GM04503 (cell line): Measurements from ENCODE around the gene SLC22A4.
A peak's percentile ranks its signal among the peaks of the same experiment; 100 is the strongest.

Experiments
- DNase-seq: peaks from one replicate; pipeline ENCODE4 v3.0.0-alpha.2; 2012; ENCODE audit warnings: low read depth

Gene SLC22A4

DNA sequence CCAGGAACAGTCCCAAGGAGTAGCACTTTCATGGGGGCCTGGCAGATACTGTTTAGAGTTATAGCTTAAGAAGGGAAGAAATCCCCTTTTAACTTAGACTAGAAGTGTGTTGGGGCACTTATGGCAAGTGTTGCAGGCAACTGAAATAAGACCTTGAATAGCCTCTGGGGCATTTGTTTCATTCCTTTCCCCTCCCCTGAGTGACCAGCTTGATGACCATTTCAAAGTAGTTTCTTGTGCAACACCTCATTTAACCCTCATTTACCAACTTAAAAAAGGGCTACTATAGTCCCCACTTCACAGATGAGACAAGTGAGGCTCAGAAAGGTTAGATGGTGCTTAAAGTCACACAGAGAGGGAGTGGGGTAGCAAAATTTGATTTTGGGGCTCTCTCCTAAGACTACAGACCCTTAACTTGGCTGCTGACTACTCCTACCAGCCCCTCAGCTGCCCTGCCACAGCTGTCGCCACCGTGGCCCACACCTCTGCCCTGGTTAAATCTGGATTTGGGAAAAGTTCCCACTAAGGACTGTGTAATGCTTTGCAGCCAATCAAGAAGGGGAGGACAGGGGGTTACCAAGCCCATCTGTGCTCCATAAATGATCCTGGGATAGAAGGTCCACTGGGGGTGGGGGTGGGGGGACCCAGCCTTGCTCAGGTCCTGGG is 31.2 kb upstream of the SLC22A4 start:
- DNase-seq, result no peak

GRCh38 chr5:132263548-132264261 is 30.5 kb upstream of the SLC22A4 start:
- peak; percentile 79 for DNase-seq

GRCh38 chr5:132264546-132265335 is 29.5 kb upstream of the SLC22A4 start:
- no peak for DNase-seq

- peak; percentile 97 for DNase-seq
Measured at GRCh38 chr5:132265336-132266030, 28.7 kb upstream of the SLC22A4 start.

DNA sequence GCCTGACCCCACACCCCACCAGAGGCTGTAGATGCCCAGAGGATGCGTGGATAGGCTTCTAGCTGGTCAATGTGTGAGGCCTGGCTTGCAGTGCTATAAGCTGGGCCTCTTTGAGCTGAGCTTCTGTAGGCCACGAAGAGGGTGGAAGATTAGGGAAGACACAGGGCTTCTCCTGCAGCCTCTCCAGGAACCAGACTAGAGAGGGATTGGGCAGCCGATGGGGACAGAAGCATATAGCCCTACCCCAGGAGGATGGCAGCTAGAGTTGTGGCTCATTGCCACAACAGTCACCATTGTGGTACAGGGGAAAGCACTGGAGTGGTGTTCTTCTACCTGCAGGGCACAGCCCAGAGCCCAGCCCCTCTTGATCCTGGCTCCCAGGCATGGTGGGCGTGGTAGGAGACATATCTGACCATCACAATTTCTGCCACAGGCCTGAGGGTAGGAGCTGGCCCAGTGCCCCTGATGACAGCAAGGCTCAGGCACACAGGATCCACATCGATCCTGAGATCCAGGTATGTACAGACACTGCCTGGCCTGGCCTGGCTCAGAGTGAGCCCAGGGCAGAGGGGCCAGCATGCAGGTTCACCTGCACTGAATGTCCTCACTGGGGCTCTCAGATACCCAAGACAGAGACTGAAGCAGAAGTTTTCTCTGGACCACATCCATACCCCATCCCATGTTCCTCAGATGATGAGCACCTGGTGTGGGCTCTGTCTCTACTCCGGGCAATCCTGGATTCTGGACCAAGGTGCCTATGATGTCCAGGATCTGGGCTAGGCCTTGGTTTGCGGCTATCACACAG is 28.0 kb upstream of the SLC22A4 start:
- DNase-seq, result no peak

DNA sequence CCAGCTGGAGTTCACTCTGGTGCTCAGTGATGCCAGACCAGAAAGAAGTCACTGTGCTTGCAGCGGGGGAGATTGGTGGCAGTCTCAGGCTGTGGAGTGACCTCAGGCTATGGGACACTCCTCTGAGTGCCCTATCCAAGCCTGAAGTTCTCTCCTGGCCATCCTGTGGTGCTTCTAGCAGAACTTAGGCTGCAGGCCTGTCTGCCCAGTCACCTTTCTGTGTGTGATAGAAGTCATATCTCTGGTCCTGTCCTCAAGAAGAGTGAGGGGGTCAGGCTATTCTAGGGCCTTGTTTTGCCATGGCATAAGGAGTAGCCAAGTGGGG is 27.4 kb upstream of the SLC22A4 start:
- DNase-seq, result no peak

DNA sequence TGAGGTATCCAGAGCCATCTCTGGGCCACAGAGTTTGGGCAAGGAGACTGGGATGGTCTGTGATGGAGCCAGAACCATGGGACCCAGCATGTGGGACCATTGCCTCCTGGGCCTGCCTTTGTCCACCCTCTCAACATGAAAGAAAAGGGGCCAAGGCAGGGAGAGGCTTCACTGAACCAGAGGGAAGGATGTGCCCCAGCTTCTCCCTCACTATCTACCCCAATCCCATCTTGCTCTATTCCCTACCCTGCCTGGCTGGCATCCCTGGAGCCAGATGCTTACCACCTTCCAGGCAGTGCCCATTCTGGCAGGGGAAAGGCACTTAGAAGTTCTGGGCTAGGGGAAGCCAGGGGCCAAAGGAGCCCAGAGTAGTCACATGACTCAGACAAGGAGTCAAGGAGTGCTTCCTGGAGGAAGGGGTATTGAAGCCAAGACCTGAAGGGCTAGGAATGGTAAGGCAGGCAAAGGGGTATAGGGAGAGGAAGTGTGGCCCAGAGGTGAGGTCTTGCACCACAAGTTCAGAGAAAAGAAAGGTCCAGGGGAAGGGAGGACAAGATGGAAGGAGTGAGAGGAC is 26.9 kb upstream of the SLC22A4 start:
- DNase-seq, result no peak

GRCh38 chr5:132267931-132268768 is 26.0 kb upstream of the SLC22A4 start:
- DNase-seq, result no peak

- DNase-seq, result no peak
Measured at GRCh38 chr5:132268769-132269551, 25.2 kb upstream of the SLC22A4 start.

DNA sequence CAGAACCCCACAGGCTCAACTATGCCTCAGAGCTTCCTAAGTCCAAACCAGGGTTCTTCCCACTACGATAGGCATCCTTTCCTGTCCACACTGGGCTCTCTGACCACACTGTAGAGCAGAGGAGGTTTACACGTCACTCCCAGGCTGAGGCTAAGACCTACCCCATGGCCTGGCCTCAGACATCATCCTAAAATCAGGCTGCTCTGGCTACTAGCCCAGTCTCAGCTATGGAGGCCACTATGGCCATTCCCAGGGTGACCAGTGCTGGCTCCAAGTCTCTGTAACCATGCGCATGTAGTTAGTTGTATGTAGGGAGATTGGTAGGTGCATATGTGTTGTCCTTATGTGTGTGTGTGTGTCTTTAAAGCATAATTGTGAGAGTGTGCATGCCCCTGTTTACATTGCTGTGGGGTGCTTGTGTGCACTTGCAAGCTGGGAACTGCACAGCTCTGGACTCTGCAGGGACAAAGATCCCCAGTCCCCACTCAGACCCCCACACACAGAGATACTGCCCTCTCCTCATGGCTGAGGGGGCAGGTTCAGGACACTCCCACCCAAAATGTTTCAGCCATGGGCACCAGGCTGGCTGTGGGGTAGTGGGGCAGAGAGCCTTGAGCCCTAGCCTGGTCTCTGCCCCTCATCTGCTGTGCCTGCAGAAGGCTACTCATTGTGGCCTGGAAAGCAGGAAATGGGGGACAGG is 24.4 kb upstream of the SLC22A4 start:
- DNase-seq, result no peak

DNA sequence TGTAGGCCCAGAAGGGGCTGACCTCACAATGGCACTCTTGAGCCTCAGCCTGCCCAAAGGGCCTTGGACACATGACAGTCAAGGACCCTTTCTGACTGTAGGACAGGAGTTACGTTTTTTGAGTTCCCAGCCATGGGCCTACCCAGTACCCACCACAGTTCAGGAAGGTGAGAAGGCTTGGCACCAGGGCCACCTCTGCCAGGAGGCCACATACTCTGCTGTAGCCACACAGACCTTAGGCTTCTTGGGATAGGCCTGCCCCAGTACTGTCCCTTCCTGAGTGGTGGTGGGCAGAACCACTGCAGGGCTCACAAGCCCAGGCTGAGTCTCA is 23.9 kb upstream of the SLC22A4 start:
- no peak for DNase-seq

- DNase-seq, result no peak
Measured at GRCh38 chr5:132270706-132271105, 23.5 kb upstream of the SLC22A4 start.

DNA sequence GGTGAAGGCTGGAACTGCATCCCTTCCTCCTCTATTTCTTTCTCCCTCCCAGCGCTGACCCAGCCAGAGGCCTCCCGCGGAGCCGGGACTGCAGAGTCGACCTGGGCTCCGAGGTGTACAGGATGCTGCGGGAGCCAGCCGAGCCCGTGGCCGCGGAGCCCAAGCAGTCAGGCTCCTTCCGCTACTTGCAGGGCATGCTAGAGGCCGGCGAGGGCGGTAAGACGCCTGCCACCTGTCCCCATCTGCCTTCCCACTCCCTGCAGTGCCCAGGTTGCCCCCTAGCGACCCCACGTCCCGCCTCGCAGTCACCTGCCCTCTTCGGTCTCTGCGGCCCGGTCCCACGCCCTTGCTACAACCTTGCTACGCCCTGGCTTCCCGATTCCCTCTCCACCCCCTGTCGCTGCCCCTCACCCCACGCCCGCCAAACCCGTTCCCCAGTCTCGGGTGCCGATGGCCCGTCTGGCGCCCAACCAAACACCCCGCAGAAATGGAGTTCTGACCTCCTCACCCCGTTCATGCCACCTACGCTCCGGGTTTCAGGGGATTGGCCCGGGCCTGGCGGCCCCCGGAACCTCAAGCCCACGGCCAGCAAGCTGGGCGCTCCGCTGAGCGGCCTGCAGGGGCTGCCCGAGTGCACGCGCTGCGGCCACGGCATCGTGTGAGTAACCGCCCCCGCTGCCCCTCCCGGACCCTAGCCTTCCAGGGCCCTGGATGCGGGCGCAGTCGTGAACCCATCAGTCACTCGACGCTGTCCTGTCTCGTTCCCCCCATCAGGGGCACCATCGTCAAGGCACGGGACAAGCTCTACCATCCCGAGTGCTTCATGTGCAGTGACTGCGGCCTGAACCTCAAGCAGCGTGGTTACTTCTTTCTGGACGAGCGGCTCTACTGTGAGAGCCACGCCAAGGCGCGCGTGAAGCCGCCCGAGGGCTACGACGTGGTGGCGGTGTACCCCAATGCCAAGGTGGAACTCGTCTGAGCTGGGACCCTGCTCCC is 22.6 kb upstream of the SLC22A4 start:
- no peak for DNase-seq

DNA sequence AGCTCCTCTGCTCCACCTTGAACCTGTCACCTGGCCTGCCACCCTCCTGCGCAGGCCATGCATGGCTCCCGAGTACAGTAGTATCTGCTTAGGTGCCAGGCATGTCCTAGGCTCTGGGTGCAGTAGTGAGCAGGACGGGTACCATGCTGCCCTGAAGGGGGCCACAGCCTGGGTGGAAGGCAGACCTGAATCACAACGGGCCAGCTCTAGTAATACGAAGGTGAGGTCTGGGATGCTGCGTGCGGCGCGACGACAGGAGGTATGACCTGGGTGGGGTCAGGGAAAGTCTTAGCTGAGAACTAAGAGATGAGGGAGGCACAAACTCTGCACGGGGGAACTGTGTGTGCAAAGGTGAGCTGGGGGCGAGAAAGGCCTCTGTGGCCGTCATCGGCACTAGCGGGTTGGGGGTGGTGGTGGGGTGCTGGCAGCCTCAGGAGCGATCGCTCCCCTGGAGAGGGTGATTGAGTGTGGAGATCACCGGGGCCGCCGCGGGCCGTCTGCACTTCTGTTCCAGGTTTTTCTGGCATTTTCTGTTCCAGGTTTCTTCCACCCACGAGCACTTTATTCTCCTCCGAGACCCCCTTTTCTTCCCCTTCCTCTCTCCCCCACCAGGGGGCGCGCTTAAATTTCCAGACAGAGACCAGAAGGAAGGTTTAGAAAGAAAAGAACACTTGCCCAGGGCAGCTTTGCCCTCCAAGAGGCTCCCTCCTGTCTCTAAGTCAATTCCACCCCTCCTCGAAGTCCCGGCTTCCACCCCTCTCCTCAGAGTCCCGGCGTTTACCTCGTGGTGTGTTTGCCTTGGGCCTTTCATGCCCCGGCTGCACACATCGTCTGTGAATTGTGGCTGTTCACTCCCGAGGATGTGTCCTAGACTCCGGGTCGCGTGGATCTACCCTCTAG is 21.6 kb upstream of the SLC22A4 start:
- DNase-seq, result no peak

DNA sequence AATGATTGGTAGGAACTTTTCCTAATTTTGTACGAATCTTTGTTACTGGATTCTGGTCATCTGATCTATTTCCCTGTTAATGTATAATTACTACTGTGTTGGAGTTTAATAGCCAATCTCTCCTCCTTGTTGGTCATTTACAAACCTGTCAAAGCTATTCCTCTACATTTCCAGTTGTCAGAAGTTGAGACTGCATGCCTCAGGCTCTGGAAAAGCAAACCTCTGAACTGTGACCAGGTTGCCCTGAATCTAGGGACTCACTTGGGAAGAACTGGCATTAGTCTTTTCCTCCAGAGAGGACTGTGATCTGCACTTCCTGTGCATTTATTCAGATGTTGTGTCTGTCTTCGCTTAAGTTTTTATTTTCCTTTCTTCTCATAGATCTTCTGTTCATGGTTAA is 20.6 kb upstream of the SLC22A4 start:
- DNase-seq, result no peak

DNA sequence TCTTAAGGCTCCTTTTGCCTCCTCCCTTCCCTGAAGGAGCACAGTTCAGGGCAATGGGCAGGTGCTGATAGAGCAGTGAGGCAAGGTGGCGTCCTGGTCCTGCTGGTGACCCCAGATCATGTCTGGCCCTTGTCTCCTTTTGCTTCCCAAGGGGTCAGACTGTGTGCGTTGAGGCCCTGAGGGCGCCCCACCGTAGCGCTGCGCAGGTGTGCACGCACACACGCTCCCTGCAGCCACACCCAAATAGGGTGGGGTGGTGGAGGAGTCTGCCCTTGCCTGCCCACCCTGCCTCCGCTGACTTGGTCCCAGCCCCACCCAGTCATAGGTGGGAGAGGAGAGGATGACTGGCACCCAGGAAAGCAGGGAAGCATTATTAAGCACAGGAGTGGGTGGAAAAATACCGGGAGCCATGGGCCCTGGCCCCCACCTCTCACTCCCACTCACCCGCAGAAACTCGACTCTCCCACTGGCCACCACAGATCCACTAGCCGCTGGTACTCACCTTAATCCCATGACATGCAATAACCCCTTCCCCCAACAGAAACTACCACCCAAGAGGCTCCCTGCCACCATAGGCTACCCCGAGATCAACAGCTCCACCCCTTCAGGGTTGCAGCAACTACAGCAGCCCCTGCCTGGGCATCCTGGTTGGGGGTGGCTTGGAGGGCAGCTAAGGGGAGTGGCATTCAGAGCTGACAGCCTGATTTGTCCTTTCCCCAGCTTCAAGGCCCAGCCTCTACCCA is 20.0 kb upstream of the SLC22A4 start:
- DNase-seq, result no peak
